PC-9 (cell line): Measurements from ENCODE around the gene NKX6-2. TPM values are rescaled to one million over a fixed set of nuclear protein-coding genes. Genes with fewer than 3 reads are reported as not detected.

Experiments used
- BruUV-seq: library from RNA; stranded (reverse); fragments of 400-500 nt; replicated peaks from 2 replicates; lab custom pipeline; 2021; lab: Mats Ljungman, UMichigan
- CTCF ChIA-PET: fragments of 300-600 bp; sonication (Branson Sonifier 250); formaldehyde crosslinking; loops from one replicate; lab custom pipeline; 2022; ENCODE audit warnings: antibody characterized with exemption; lab: Charles Lee
- POLR2A ChIA-PET: fragments of 300-600 bp; sonication (Branson Sonifier 250); formaldehyde crosslinking; loops from one replicate; lab custom pipeline; 2022; ENCODE audit warnings: antibody characterized with exemption; ENCODE audit not compliant: unreplicated experiment; lab: Charles Lee
- DNase-seq, 2 experiments: peaks; one replicate each; pipeline versions ENCODE4 v3.0.0 to v3.0.0-alpha.2; 2015 to 2022; ENCODE audit warnings: mixed read lengths in 1 of 2
- H2AFZ ChIP-seq: fragments of 200-600 bp; sonication (generic); 2 replicates; pipeline ENCODE4 v1.8.1; 2017; ENCODE audit warnings: antibody characterized with exemption
- H3F3A ChIP-seq: fragments of 200-600 bp; sonication (generic); 2 replicates; pipeline ENCODE4 v1.8.1; 2017; ENCODE audit warnings: antibody characterized with exemption, mild to moderate bottlenecking, low read depth; ENCODE audit not compliant: insufficient read depth
- H3K27ac ChIP-seq: fragments of 200-600 bp; sonication (generic); 2 replicates; pipeline ENCODE4 v1.6.1; 2016; ENCODE audit warnings: mixed run types
- H3K27me3 ChIP-seq: fragments of 200-600 bp; sonication (generic); 2 replicates; pipeline ENCODE4 v1.6.1; 2016; ENCODE audit warnings: low read depth, mixed run types; ENCODE audit not compliant: insufficient read depth
- H3K36me3 ChIP-seq: fragments of 200-600 bp; sonication (generic); 2 replicates; pipeline ENCODE4 v1.6.1; 2016; ENCODE audit warnings: low read depth, mixed run types
- H3K4me1 ChIP-seq: fragments of 200-600 bp; sonication (generic); replicated peaks from 2 replicates; pipeline ENCODE4 v1.6.1; 2016; ENCODE audit warnings: mixed run types; ENCODE audit not compliant: insufficient read depth
- H3K4me2 ChIP-seq: fragments of 200-600 bp; sonication (generic); 2 replicates; pipeline ENCODE4 v1.6.1; 2017; ENCODE audit warnings: mixed run types
- H3K4me3 ChIP-seq: fragments of 200-600 bp; sonication (generic); 2 replicates; pipeline ENCODE4 v1.6.1; 2016; ENCODE audit warnings: mixed run types
- H3K79me2 ChIP-seq: fragments of 200-600 bp; sonication (generic); 2 replicates; pipeline ENCODE4 v1.6.1; 2017; ENCODE audit warnings: low read depth, mixed run types
- H3K9me2 ChIP-seq: fragments of 200-600 bp; sonication (generic); 2 replicates; pipeline ENCODE4 v1.8.1; 2017; ENCODE audit warnings: mild to moderate bottlenecking; ENCODE audit not compliant: insufficient read depth
- H3K9me3 ChIP-seq: fragments of 200-600 bp; sonication (generic); 2 replicates; pipeline ENCODE4 v1.8.1; 2016; ENCODE audit warnings: low read depth; ENCODE audit not compliant: insufficient read depth
- H4K20me1 ChIP-seq: fragments of 200-600 bp; sonication (generic); 2 replicates; pipeline ENCODE4 v1.8.1; 2017; ENCODE audit not compliant: insufficient read depth
- EZH2 ChIP-seq: fragments of 200-600 bp; sonication (generic); IDR thresholded peaks from 2 replicates; pipeline ENCODE4 v1.8.0; 2017; ENCODE audit warnings: antibody characterized with exemption, low read depth
- intact Hi-C: fragments of 100-400 bp; cut with micrococcal nuclease; formaldehyde crosslinking; loops from one replicate; pipeline ENCODE4 v1.10.0; 2022; ENCODE audit not compliant: unreplicated experiment
- total RNA-seq: library from RNA; stranded (reverse); gene quantifications from 2 replicates; pipeline ENCODE4 v1.2.3, GENCODE V29; 2021
- TF ChIP-seq, protein P1 (sequence below): fragments of 200-600 bp; sonication (generic); conservative IDR thresholded peaks from 2 replicates; pipeline ENCODE4 v1.6.1; 2017; ENCODE audit warnings: mixed run types, antibody characterized with exemption, mild to moderate bottlenecking, moderate library complexity

Gene NKX6-2
- total RNA-seq, 1 experiment from 2014 or later = not detected

DNA sequence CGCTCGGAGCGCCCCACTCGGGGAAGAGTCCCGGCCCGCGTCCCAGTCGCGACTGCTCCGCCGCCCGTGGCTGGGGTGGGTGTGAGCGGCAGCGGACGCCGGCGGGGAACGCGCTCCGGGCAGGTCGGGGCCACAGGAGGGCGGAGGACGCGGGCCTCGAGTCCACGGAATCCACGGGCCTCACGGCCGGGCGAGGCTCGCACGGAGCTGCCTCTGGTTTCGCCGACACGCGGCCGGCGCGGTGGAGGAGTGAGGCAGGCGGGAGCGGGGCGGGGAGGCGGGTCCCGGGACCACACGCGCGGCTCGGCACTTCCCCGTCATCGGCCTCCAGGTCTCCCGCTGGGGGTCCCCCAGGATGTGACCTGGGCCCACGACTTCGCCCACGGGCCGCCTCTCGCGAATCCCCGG, 533 bp upstream of the NKX6-2 start:
- H3K27me3 ChIP-seq = no peaks in the 10 kb centered on the region
- H3F3A ChIP-seq = no peaks in the 10 kb centered on the region
- POLR2A ChIA-PET = no interaction called here
- no peaks in the 10 kb centered on the region for H3K36me3 ChIP-seq
- no peaks in the 10 kb centered on the region for H3K79me2 ChIP-seq
- intact Hi-C loops = no loop called here
- H4K20me1 ChIP-seq = no peaks in the 10 kb centered on the region
- H3K4me2 ChIP-seq = no peak overlapping the region
- no peak overlapping the region for H3K4me3 ChIP-seq
- CTCF ChIA-PET = no interaction called here
- H3K27ac ChIP-seq = no peak overlapping the region
- H2AFZ ChIP-seq = no peak overlapping the region
- BruUV-seq = no TSS peak
- no peaks in the 10 kb centered on the region for H3K9me3 ChIP-seq
- no peaks in the 10 kb centered on the region for H3K4me1 ChIP-seq
- no peak for DNase-seq
- TF ChIP-seq EZH2 = no peak
- TF ChIP-seq, protein P1, sequence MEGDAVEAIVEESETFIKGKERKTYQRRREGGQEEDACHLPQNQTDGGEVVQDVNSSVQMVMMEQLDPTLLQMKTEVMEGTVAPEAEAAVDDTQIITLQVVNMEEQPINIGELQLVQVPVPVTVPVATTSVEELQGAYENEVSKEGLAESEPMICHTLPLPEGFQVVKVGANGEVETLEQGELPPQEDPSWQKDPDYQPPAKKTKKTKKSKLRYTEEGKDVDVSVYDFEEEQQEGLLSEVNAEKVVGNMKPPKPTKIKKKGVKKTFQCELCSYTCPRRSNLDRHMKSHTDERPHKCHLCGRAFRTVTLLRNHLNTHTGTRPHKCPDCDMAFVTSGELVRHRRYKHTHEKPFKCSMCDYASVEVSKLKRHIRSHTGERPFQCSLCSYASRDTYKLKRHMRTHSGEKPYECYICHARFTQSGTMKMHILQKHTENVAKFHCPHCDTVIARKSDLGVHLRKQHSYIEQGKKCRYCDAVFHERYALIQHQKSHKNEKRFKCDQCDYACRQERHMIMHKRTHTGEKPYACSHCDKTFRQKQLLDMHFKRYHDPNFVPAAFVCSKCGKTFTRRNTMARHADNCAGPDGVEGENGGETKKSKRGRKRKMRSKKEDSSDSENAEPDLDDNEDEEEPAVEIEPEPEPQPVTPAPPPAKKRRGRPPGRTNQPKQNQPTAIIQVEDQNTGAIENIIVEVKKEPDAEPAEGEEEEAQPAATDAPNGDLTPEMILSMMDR = no peak
- no peaks in the 10 kb centered on the region for H3K9me2 ChIP-seq

DNA sequence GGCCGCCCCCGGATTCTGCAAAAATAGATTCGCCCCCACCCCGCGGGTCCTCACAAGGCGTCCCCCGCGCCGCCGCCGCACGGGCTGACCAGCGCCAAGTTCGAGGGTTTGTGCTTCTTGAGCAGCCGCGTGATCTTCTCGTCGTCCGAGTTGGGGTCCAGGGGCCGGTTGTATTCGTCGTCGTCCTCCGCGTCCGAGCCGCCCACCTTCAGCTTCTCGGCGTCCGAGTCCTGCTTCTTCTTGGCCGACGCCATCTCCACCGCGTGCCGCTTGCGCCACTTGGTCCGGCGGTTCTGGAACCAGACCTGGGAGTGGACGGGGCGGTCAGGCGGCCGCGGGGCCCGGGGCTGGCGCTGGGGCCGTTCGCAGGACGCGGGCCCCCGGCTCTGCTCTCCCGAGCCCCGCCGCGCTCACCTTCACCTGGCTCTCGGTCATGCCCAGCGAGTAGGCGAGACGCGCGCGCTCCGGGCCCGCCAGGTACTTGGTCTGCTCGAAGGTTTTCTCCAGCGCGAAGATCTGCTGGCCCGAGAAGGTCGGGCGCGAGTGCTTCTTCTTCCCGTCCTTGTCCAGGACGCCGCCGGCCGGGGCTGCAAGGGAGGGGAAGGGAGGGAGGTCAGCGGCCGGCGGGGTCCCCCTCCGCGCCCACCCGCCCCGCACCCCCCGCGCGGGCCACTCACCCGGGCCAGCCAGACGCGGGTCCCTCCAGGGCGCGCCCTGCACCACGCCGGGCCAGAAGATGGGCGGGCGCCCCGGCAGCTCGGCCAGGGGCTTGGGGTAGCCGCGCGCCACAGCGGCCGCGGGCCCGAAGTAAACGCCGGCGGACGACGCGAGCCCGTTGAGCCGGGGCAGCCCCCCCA, 853 bp downstream of the NKX6-2 start:
- POLR2A ChIA-PET = no interaction called here
- Histone ChIP-seq H3K9me2 (no peaks in the 10 kb centered on the region), H3K27ac (no peak overlapping the region), H4K20me1 (no peaks in the 10 kb centered on the region), H2AFZ (no peak overlapping the region), H3K9me3 (no peaks in the 10 kb centered on the region), H3K27me3 (no peaks in the 10 kb centered on the region), H3K4me1 (no peaks in the 10 kb centered on the region), H3K4me3 (no peak overlapping the region), H3F3A (no peaks in the 10 kb centered on the region), H3K4me2 (no peak overlapping the region), H3K36me3 (no peaks in the 10 kb centered on the region), H3K79me2 (no peaks in the 10 kb centered on the region)
- DNase-seq = no peak
- TF ChIP-seq EZH2 = no peak
- TF ChIP-seq, protein P1 = no peak
- intact Hi-C loops = no loop called here
- BruUV-seq = no TSS peak
- CTCF ChIA-PET = no interaction called here

DNA sequence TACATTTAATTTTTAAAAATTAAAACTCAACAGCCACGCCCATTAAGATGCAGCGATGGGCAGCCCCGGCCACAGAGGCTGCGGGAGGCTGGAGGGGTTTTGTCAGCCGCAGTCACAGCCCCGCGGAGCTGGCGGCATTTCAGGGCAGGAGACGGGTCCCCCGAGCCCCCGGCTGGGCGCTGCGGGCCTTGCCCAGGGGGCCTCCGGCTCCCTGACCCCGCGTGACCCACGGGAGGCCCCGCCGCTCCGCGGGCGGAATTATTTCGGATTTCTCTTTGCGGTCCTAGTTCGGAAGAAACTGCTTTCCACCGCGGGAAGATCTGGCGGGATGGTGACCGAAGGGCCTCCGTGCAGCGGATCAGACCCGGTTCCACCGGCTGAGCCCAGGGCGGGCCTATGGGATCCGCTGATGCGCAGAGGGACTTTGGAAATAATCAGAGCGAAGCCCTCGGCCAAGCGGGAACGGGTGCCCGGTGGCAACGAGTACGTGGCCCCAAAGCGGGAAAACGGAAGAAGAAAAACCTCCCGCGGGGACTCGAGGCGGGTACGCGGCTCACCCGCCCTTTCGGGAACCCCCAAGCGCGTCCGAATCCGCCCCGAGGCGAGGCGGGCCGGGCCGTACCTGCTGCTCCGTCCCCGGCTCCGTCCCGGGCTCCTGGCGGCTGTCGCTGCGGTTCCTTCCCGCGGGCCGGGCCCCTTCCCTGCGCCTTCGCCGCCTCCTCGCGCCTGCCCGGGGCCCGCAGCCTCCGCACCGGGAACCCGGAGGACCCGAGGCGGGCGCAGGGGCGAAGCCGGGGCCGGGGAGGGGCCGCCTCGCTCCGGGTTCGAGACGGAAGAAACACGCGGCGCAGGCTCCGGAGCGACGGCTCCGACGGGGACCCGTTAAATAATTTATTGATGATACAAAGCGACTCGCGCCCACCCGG, 1.7 kb downstream of the NKX6-2 start:
- no peaks in the 10 kb centered on the region for H3K27me3 ChIP-seq

More for the DNA sequence above, 1.7 kb downstream of the NKX6-2 start:
- Histone ChIP-seq H3F3A (no peaks in the 10 kb centered on the region), H3K4me3 (no peak overlapping the region), H3K9me2 (no peaks in the 10 kb centered on the region), H3K27ac (no peak overlapping the region), H3K79me2 (no peaks in the 10 kb centered on the region), H3K36me3 (no peaks in the 10 kb centered on the region), H2AFZ (no peak overlapping the region), H3K9me3 (no peaks in the 10 kb centered on the region), H3K4me2 (no peak overlapping the region), H4K20me1 (no peaks in the 10 kb centered on the region), H3K4me1 (no peaks in the 10 kb centered on the region)
- no TSS peak for BruUV-seq
- CTCF ChIA-PET = no interaction called here
- DNase-seq = no peak
- POLR2A ChIA-PET = no interaction called here
- no peak for TF ChIP-seq EZH2
- TF ChIP-seq, protein P1 = no peak
- intact Hi-C loops = no loop called here
